ENCODE measurements around the gene CADM4. TPM values are rescaled to one million over a fixed set of nuclear protein-coding genes. Genes with fewer than 3 reads are reported as not detected.

CADM4 gene
- total and polyA plus RNA-seq, 10 donors, result 0.89 to 4.7 (median 2.0) TPM

GRCh38 chr19:43574424-43575155 lies 65.1 kb downstream of the CADM4 start:
- WGBS, 5 donors, result 29 to 41% (median 32%) methylated on average over 12 of the region's 12 CpGs
- no peak for TF ChIP-seq POLR2AphosphoS5 (IDR thresholded peaks at IDR 0.05)
- intact Hi-C loops (cut with DNase I; ENCODE audit: low total_unique reads), result no loop called here
- peak overlapping the region; percentile 62 to 93 (median 86) for H3K27ac ChIP-seq
- H3K27me3 ChIP-seq (replicated peaks in 1 of 7), result no peaks in the 10 kb centered on the region
- peaks cover 9 to 72% (median 36%) of the 10 kb centered on the region in 6 donors for H3K4me1 ChIP-seq
- H3K36me3 ChIP-seq, result peaks cover 0 to 38% (median 3%) of the 10 kb centered on the region in 6 donors
- peak overlapping the region; percentile 61 to 93 (median 75) for H3K4me3 ChIP-seq
- H3K9me3 ChIP-seq, result no peaks in the 10 kb centered on the region
- no peak for DNase-seq

Small RNAs within 50 kb of the gene (small RNA-seq; reads per million reads assigned to genes)
- gene RN7SL368P, result 0 reads per million in 4 donors

Other genes starting within 250 kb of the CADM4 start
- not detected for gene TEX101, start 225.0 kb downstream of the CADM4 start, total RNA-seq
- not detected for gene TEX101, start 225.0 kb downstream of the CADM4 start, polyA plus RNA-seq
- 1 to 10 TPM in 6 of 7 donors, under 1 TPM in 1; 0.57 to 2.8 (median 1.4) TPM for gene LYPD3, start 174.2 kb downstream of the CADM4 start, total RNA-seq
- gene LYPD3, start 174.2 kb downstream of the CADM4 start, polyA plus RNA-seq, result 1 to 10 TPM; 1.5 to 1.7 (median 1.6) TPM
- 10 to 100 TPM in 5 of 7 donors, 1 to 10 TPM in 2; 8.0 to 23.0 (median 14.8) TPM for gene PHLDB3, start 135.1 kb downstream of the CADM4 start, total RNA-seq
- gene PHLDB3, start 135.1 kb downstream of the CADM4 start, polyA plus RNA-seq, result 10 to 100 TPM; 10.4 to 22.8 (median 17.4) TPM
- gene ETHE1, start 112.6 kb downstream of the CADM4 start, total RNA-seq, result 10 to 100 TPM; 25.3 to 53.4 (median 34.6) TPM
- 10 to 100 TPM; 20.2 to 42.8 (median 35.3) TPM for gene ETHE1, start 112.6 kb downstream of the CADM4 start, polyA plus RNA-seq
- gene ZNF575, start 106.7 kb downstream of the CADM4 start, total RNA-seq, result 1 to 10 TPM in 5 of 7 donors, not detected in 2; 1.0 to 4.3 (median 2.4) TPM
- gene ZNF575, start 106.7 kb downstream of the CADM4 start, polyA plus RNA-seq, result 1 to 10 TPM in 1 of 3 donors, under 1 TPM in 2; 0.82 to 1.9 (median 0.87) TPM
- 10 to 100 TPM; 23.6 to 32.0 (median 26.0) TPM for gene XRCC1, start 64.3 kb downstream of the CADM4 start, total RNA-seq
- gene XRCC1, start 64.3 kb downstream of the CADM4 start, polyA plus RNA-seq, result 10 to 100 TPM; 16.0 to 19.0 (median 16.4) TPM
- 1 to 10 TPM; 2.0 to 8.7 (median 4.3) TPM for gene PINLYP, start 64.0 kb downstream of the CADM4 start, total RNA-seq
- gene PINLYP, start 64.0 kb downstream of the CADM4 start, polyA plus RNA-seq, result 10 to 100 TPM in 1 of 3 donors, 1 to 10 TPM in 2; 6.9 to 10.5 (median 9.6) TPM
- gene IRGQ, start 43.7 kb downstream of the CADM4 start, total RNA-seq, result 10 to 100 TPM; 16.5 to 25.9 (median 20.9) TPM
- 1 to 10 TPM; 3.1 to 3.9 (median 3.8) TPM for gene IRGQ, start 43.7 kb downstream of the CADM4 start, polyA plus RNA-seq
- 10 to 100 TPM in 5 of 7 donors, 1 to 10 TPM in 2; 8.1 to 12.9 (median 11.5) TPM for gene ZNF576, start 43.3 kb downstream of the CADM4 start, total RNA-seq
- 10 to 100 TPM in 1 of 3 donors, 1 to 10 TPM in 2; 6.9 to 14.7 (median 9.8) TPM for gene ZNF576, start 43.3 kb downstream of the CADM4 start, polyA plus RNA-seq
- under 1 TPM; 0.32 to 0.94 (median 0.40) TPM for gene SRRM5, start 27.8 kb downstream of the CADM4 start, total RNA-seq
- under 1 TPM; 0.26 to 0.54 (median 0.52) TPM for gene SRRM5, start 27.8 kb downstream of the CADM4 start, polyA plus RNA-seq
- gene ZNF428, start 20.2 kb downstream of the CADM4 start, total RNA-seq, result 10 to 100 TPM; 19.9 to 29.4 (median 26.2) TPM
- gene ZNF428, start 20.2 kb downstream of the CADM4 start, polyA plus RNA-seq, result 10 to 100 TPM; 36.0 to 54.7 (median 51.9) TPM
- 10 to 100 TPM; 20.3 to 86.4 (median 41.7) TPM for gene PLAUR, start 30.3 kb upstream of the CADM4 start, total RNA-seq
- 10 to 100 TPM in 1 of 3 donors, 1 to 10 TPM in 2; 7.3 to 12.0 (median 8.7) TPM for gene PLAUR, start 30.3 kb upstream of the CADM4 start, polyA plus RNA-seq
- gene IRGC, start 76.2 kb upstream of the CADM4 start, total RNA-seq, result not detected
- gene IRGC, start 76.2 kb upstream of the CADM4 start, polyA plus RNA-seq, result not detected
- gene SMG9, start 115.1 kb upstream of the CADM4 start, total RNA-seq, result 10 to 100 TPM; 30.9 to 65.9 (median 54.6) TPM
- gene SMG9, start 115.1 kb upstream of the CADM4 start, polyA plus RNA-seq, result 10 to 100 TPM; 34.0 to 44.8 (median 44.3) TPM
- 10 to 100 TPM; 14.3 to 24.2 (median 21.3) TPM for gene KCNN4, start 141.1 kb upstream of the CADM4 start, total RNA-seq
- 10 to 100 TPM; 25.3 to 77.6 (median 56.1) TPM for gene KCNN4, start 141.1 kb upstream of the CADM4 start, polyA plus RNA-seq
- 10 to 100 TPM in 2 of 7 donors, 1 to 10 TPM in 5; 4.2 to 48.1 (median 7.4) TPM for gene LYPD5, start 162.6 kb upstream of the CADM4 start, total RNA-seq
- 1 to 10 TPM; 2.1 to 6.6 (median 2.2) TPM for gene LYPD5, start 162.6 kb upstream of the CADM4 start, polyA plus RNA-seq
- 10 to 100 TPM in 6 of 7 donors, 1 to 10 TPM in 1; 6.0 to 15.6 (median 11.9) TPM for gene ZNF283, start 187.5 kb upstream of the CADM4 start, total RNA-seq
- gene ZNF283, start 187.5 kb upstream of the CADM4 start, polyA plus RNA-seq, result 1 to 10 TPM; 1.1 to 3.0 (median 1.1) TPM
- gene ZNF404, start 244.1 kb upstream of the CADM4 start, total RNA-seq, result 1 to 10 TPM; 2.5 to 6.0 (median 3.8) TPM
- 10 to 100 TPM in 1 of 3 donors, 1 to 10 TPM in 2; 8.2 to 10.3 (median 9.1) TPM for gene ZNF404, start 244.1 kb upstream of the CADM4 start, polyA plus RNA-seq